Measurements from ENCODE around the gene MEGF11. TPM values are rescaled to one million over a fixed set of nuclear protein-coding genes. Genes with fewer than 3 reads are reported as not detected.

The MEGF11 gene
- polyA plus RNA-seq, 1 donor = 0.66 TPM

DNA sequence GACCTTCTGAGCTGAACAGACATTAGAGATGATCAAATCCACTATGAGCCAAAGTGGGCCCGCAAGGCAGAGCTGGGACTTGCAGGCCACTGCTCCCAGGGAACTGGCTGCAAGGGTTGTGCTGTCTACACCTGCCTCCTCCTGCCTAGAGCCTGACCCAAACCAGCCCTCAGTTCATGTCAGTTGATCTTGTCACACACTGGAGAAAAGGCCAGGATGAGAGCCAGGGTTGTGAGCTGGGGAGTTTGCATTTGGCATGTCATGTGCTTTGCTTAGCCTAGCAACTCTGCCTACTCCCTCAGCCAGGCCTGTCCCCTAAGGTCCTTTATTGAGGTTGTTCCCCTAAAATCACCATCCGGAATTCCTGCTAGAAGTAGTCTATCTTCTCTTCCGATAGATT is 316.5 kb downstream of the MEGF11 start:
- no peaks in the 10 kb centered on the region for H3K4me1 ChIP-seq (ENCODE audit: control insufficient read depth, insufficient read depth, low read length)
- H3K27ac ChIP-seq (ENCODE audit: low read length) = no peak overlapping the region
- H3K27me3 ChIP-seq (ENCODE audit: control insufficient read depth, insufficient read depth, low read length) = no peaks in the 10 kb centered on the region
- no peak for DNase-seq
- WGBS (ENCODE audit: insufficient coverage, low lambda C conversion rate) = no CpG with 5 or more reads among the region's 3 CpGs
- H3K36me3 ChIP-seq (ENCODE audit: control insufficient read depth, insufficient read depth, low read length) = no peaks in the 10 kb centered on the region
- no peak overlapping the region for H3K4me3 ChIP-seq (ENCODE audit: low read length)
- no peaks in the 10 kb centered on the region for H3K9me3 ChIP-seq (ENCODE audit: control insufficient read depth, low read depth, low read length)

DNA sequence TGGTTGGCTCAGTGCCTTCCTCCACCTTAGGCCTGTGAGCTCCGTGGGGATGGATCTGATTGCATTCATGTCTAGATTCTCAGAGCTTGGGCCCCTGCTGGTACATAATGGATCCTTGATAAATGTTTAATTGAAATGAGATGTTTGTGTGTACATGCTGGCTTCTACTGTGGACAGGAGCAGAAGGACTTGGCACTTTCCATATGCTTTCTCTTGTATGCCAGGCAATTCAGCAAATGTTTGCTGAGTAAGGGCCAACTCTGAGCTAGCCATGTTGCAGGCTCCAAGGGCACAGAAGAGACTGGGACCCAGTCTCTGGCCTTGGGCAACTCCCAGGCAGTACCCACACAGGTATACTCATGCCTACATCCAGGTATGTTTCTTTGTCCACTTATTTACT is 317.3 kb downstream of the MEGF11 start:
- Histone ChIP-seq H3K4me3 (ENCODE audit: low read length) (no peak overlapping the region), H3K36me3 (ENCODE audit: control insufficient read depth, insufficient read depth, low read length) (no peaks in the 10 kb centered on the region), H3K27me3 (ENCODE audit: control insufficient read depth, insufficient read depth, low read length) (no peaks in the 10 kb centered on the region), H3K4me1 (ENCODE audit: control insufficient read depth, insufficient read depth, low read length) (no peaks in the 10 kb centered on the region), H3K27ac (ENCODE audit: low read length) (no peak overlapping the region), H3K9me3 (ENCODE audit: control insufficient read depth, low read depth, low read length) (no peaks in the 10 kb centered on the region)
- no CpG with 5 or more reads among the region's 1 CpG for WGBS (ENCODE audit: insufficient coverage, low lambda C conversion rate)
- DNase-seq = no peak

DNA sequence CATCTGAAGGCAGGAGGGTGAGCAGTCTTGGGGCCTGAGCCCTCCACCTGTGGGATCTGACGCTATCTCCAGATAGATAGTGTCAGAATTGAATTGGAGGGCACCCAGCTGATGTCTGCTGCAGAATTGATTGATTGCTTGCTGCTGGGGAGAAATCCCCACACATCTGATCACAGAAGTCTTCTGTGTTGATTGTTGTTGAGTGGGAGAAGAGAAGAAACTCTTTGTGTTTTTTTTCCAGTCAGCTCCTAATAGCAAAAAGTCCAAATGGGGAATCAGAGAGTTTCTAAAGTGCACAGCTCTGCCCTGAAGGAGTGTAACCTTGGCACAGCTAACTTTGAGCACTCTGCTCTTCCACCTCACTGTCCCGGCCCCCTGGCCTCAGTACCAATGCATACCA is 318.2 kb downstream of the MEGF11 start:
- no peak for DNase-seq
- no peaks in the 10 kb centered on the region for H3K27me3 ChIP-seq (ENCODE audit: control insufficient read depth, insufficient read depth, low read length)
- no peaks in the 10 kb centered on the region for H3K9me3 ChIP-seq (ENCODE audit: control insufficient read depth, low read depth, low read length)
- WGBS (ENCODE audit: insufficient coverage, low lambda C conversion rate) = no CpG with 5 or more reads among the region's 2 CpGs
- H3K27ac ChIP-seq (ENCODE audit: low read length) = no peak overlapping the region
- H3K36me3 ChIP-seq (ENCODE audit: control insufficient read depth, insufficient read depth, low read length) = no peaks in the 10 kb centered on the region
- no peaks in the 10 kb centered on the region for H3K4me1 ChIP-seq (ENCODE audit: control insufficient read depth, insufficient read depth, low read length)
- H3K4me3 ChIP-seq (ENCODE audit: low read length) = no peak overlapping the region

DNA sequence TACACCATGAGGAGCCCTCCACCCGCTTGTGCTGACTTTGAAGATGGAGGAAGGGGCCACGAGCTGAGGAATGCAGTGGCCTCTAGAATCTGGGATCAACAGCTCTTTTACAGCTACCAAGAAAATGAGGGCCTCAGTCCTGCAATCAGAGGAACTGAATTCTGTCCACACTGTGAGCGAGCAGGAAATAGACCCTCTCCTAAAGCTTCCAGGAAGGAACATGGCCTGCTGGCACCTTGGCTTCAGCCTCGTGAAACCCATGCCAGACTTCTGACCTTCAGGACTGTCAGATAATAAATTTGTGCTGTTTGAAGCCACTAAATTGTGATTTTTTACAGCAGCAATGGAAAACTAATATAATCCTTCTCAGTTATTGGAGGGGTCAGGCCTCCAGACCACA is 322.3 kb downstream of the MEGF11 start:
- no peaks in the 10 kb centered on the region for H3K9me3 ChIP-seq (ENCODE audit: control insufficient read depth, low read depth, low read length)
- no peak overlapping the region for H3K4me3 ChIP-seq (ENCODE audit: low read length)
- H3K27me3 ChIP-seq (ENCODE audit: control insufficient read depth, insufficient read depth, low read length) = no peaks in the 10 kb centered on the region
- no peaks in the 10 kb centered on the region for H3K36me3 ChIP-seq (ENCODE audit: control insufficient read depth, insufficient read depth, low read length)
- no peaks in the 10 kb centered on the region for H3K4me1 ChIP-seq (ENCODE audit: control insufficient read depth, insufficient read depth, low read length)
- DNase-seq = no peak
- WGBS (ENCODE audit: insufficient coverage, low lambda C conversion rate) = no CpG with 5 or more reads among the region's 4 CpGs
- H3K27ac ChIP-seq (ENCODE audit: low read length) = no peak overlapping the region

DNA sequence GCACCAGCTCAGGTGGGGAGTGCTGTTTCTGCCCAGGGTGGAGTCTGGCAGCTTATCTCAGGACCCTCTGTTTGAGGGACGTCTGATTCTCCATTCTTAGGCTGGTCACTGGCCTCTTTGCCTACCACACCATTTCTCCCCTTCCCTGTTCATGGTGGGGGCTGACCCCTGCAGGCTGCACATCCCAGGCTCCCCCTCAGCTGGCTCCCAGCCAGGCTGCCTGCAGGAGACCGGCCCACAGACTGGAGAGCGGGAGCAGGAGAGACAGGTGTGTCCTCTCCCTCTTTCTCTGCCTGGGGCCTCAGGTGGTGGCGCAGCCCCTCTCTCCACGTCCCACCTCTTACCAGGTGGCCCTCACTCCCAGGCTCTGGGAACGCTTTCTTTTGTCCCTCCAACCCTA is 323.4 kb downstream of the MEGF11 start:
- Histone ChIP-seq H3K4me1 (ENCODE audit: control insufficient read depth, insufficient read depth, low read length) (no peaks in the 10 kb centered on the region), H3K36me3 (ENCODE audit: control insufficient read depth, insufficient read depth, low read length) (no peaks in the 10 kb centered on the region), H3K9me3 (ENCODE audit: control insufficient read depth, low read depth, low read length) (no peaks in the 10 kb centered on the region), H3K4me3 (ENCODE audit: low read length) (no peak overlapping the region), H3K27ac (ENCODE audit: low read length) (no peak overlapping the region), H3K27me3 (ENCODE audit: control insufficient read depth, insufficient read depth, low read length) (no peaks in the 10 kb centered on the region)
- DNase-seq = no peak
- WGBS (ENCODE audit: insufficient coverage, low lambda C conversion rate) = no CpG with 5 or more reads among the region's 6 CpGs

DNA sequence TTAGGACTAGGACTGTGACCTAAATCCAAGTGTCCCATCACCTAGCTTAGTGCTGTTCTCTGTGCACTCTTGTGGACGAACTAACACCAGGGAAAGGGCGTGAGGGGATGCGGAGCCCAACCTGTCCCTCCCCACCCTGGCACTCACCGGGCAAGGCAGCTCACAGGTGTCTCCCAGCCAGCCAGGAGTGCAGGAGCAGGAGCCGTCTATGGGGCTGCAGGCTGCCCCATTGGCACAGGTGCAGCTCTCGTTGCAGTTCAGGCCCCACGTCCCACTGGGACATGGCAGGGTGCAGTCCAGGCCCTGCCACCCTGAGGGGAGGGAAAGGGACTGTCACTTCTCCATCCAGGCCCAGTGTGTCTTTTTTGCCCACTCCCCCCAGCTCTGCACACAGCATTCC is 324.0 kb downstream of the MEGF11 start:
- WGBS (ENCODE audit: insufficient coverage, low lambda C conversion rate) = no CpG with 5 or more reads among the region's 7 CpGs
- DNase-seq = no peak
- no peaks in the 10 kb centered on the region for H3K4me1 ChIP-seq (ENCODE audit: control insufficient read depth, insufficient read depth, low read length)
- H3K9me3 ChIP-seq (ENCODE audit: control insufficient read depth, low read depth, low read length) = no peaks in the 10 kb centered on the region
- no peak overlapping the region for H3K27ac ChIP-seq (ENCODE audit: low read length)
- no peaks in the 10 kb centered on the region for H3K27me3 ChIP-seq (ENCODE audit: control insufficient read depth, insufficient read depth, low read length)
- no peak overlapping the region for H3K4me3 ChIP-seq (ENCODE audit: low read length)
- H3K36me3 ChIP-seq (ENCODE audit: control insufficient read depth, insufficient read depth, low read length) = no peaks in the 10 kb centered on the region

DNA sequence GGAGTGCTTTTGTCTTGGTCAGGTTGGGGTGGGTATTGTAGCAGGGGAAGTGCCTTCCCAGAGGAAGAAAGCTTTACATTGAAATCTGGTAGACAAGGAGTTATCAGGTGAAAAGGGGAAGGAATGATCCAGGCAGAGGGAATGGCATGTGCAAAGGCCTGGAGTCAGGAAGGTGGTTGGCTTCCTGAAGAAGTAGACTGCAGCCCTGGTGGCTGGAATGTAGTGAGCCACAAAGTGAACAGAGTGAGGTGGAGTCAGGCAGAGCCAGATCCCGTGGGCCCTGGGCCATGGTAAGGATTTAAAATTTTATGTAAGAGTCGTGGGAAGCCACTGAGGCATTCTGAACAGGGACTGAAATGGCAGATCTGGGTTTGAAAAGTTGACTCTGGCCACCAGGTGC is 326.0 kb downstream of the MEGF11 start:
- no CpG with 5 or more reads among the region's 2 CpGs for WGBS (ENCODE audit: insufficient coverage, low lambda C conversion rate)
- Histone ChIP-seq H3K4me1 (ENCODE audit: control insufficient read depth, insufficient read depth, low read length) (no peaks in the 10 kb centered on the region), H3K9me3 (ENCODE audit: control insufficient read depth, low read depth, low read length) (no peaks in the 10 kb centered on the region), H3K27me3 (ENCODE audit: control insufficient read depth, insufficient read depth, low read length) (no peaks in the 10 kb centered on the region), H3K4me3 (ENCODE audit: low read length) (no peak overlapping the region), H3K36me3 (ENCODE audit: control insufficient read depth, insufficient read depth, low read length) (no peaks in the 10 kb centered on the region), H3K27ac (ENCODE audit: low read length) (no peak overlapping the region)
- DNase-seq = no peak

DNA sequence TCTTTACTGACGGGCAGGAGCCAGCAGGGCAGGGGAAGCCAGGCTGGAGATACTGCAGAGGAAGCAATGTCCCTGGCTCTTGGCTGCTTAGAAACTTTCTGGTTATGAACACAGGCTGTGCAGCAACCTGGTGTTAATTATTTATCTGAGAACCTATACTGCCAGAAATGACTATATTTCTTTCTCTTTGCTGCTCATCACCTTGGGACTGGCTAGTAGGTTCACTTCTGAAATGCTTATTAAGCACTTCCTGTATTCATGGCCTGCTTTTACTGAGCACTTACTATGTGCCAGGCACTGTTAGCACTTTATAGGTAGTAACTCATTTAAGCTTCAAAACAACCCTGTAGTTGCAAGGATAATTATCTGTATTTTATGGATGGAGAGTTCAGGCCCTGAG is 326.7 kb downstream of the MEGF11 start:
- DNase-seq = no peak
- Histone ChIP-seq H3K4me1 (ENCODE audit: control insufficient read depth, insufficient read depth, low read length) (no peaks in the 10 kb centered on the region), H3K9me3 (ENCODE audit: control insufficient read depth, low read depth, low read length) (no peaks in the 10 kb centered on the region), H3K27ac (ENCODE audit: low read length) (no peak overlapping the region), H3K4me3 (ENCODE audit: low read length) (no peak overlapping the region), H3K27me3 (ENCODE audit: control insufficient read depth, insufficient read depth, low read length) (no peaks in the 10 kb centered on the region), H3K36me3 (ENCODE audit: control insufficient read depth, insufficient read depth, low read length) (no peaks in the 10 kb centered on the region)
- WGBS (ENCODE audit: insufficient coverage, low lambda C conversion rate) = no CpG with 5 or more reads among the region's 1 CpG

DNA sequence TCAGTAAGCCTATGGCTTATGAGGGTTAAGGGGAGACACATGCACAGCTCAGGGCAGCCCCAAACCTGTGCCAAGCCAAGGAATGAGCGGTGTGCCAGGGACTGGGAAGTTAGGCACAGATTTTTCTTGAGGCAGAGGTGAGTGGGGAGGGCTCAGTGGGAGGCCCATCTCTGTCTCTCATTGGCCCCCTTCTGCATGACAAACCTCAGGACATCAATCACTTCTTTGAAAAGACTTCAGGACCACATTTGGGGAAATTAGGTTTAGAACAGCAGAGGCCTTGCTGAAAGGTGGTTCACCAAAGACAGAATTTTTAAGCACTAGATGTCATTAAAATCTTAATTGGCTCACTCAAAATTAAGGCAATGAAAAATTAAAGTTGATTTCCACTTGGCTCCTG is 327.1 kb downstream of the MEGF11 start:
- Histone ChIP-seq H3K9me3 (ENCODE audit: control insufficient read depth, low read depth, low read length) (no peaks in the 10 kb centered on the region), H3K27ac (ENCODE audit: low read length) (no peak overlapping the region), H3K36me3 (ENCODE audit: control insufficient read depth, insufficient read depth, low read length) (no peaks in the 10 kb centered on the region), H3K4me1 (ENCODE audit: control insufficient read depth, insufficient read depth, low read length) (no peaks in the 10 kb centered on the region), H3K4me3 (ENCODE audit: low read length) (no peak overlapping the region), H3K27me3 (ENCODE audit: control insufficient read depth, insufficient read depth, low read length) (no peaks in the 10 kb centered on the region)
- DNase-seq = no peak
- no CpG with 5 or more reads among the region's 1 CpG for WGBS (ENCODE audit: insufficient coverage, low lambda C conversion rate)

DNA sequence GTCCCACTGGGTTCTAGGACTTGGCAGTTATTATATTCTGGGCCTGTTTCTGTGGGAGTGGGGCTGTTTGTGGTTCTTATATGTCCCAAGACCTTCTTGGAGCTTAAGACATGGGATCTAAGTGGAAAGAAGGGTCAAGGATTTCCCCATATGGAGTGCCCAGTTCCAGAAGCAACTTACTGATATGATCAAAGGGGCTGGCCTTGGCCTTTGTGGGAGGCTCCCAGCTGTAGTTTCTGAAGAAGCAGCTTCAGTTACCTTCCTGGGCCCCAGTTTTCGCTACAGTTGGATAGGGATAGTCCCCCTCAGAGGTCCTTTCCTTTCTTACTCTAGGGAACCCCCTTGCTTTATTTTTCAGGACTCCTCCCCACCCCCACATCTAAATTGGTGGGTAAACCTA is 328.2 kb downstream of the MEGF11 start:
- WGBS (ENCODE audit: insufficient coverage, low lambda C conversion rate) = no CpG with 5 or more reads among the region's 1 CpG
- H3K4me3 ChIP-seq (ENCODE audit: low read length) = no peak overlapping the region
- H3K27ac ChIP-seq (ENCODE audit: low read length) = no peak overlapping the region
- DNase-seq = no peak
- no peaks in the 10 kb centered on the region for H3K4me1 ChIP-seq (ENCODE audit: control insufficient read depth, insufficient read depth, low read length)
- H3K36me3 ChIP-seq (ENCODE audit: control insufficient read depth, insufficient read depth, low read length) = no peaks in the 10 kb centered on the region
- no peaks in the 10 kb centered on the region for H3K9me3 ChIP-seq (ENCODE audit: control insufficient read depth, low read depth, low read length)
- no peaks in the 10 kb centered on the region for H3K27me3 ChIP-seq (ENCODE audit: control insufficient read depth, insufficient read depth, low read length)

DNA sequence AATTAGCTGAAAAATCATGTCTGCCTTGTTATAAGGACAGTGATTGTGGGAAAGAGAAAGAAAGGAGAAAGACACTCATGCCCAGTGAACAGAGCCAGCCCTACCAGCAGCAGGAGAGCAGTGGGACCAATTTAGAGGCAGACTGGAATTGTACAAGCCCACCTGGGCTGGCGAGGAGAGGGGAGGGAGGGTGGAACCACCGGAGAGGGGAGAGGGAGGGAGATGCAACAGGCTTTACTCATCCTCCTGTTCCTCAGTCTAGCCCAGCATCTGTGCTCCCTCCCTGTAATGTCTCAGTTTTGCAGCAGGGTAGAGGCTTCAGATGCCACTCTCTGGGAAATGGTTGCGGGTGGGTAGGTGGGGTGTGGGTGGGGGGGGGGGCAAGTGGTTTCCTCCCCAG is 329.5 kb downstream of the MEGF11 start:
- no CpG with 5 or more reads among the region's 3 CpGs for WGBS (ENCODE audit: insufficient coverage, low lambda C conversion rate)
- no peak overlapping the region for H3K4me3 ChIP-seq (ENCODE audit: low read length)
- no peaks in the 10 kb centered on the region for H3K9me3 ChIP-seq (ENCODE audit: control insufficient read depth, low read depth, low read length)
- H3K36me3 ChIP-seq (ENCODE audit: control insufficient read depth, insufficient read depth, low read length) = no peaks in the 10 kb centered on the region
- H3K27ac ChIP-seq (ENCODE audit: low read length) = no peak overlapping the region
- H3K27me3 ChIP-seq (ENCODE audit: control insufficient read depth, insufficient read depth, low read length) = no peaks in the 10 kb centered on the region
- no peak for DNase-seq
- no peaks in the 10 kb centered on the region for H3K4me1 ChIP-seq (ENCODE audit: control insufficient read depth, insufficient read depth, low read length)
